Neuron (in vitro differentiated cells): Measurements from ENCODE around the gene PRODH.
"Not testable (repeated sequence)": the region's sequence is repeated elsewhere in the genome, so short reads cannot be mapped to it uniquely, and the experiment has no call there.

Experiments
- H2AFZ ChIP-seq: one replicate; pipeline ENCODE4 v1.6.1; 2013; ENCODE audit warnings: low read depth, mild to moderate bottlenecking, inconsistent platforms, low read length, moderate library complexity
- H3K27me3 ChIP-seq: one replicate; pipeline ENCODE4 v1.6.1; 2013; ENCODE audit warnings: low read length; ENCODE audit not compliant: insufficient read depth
- H3K36me3 ChIP-seq: one replicate; pipeline ENCODE4 v1.6.1; 2013; ENCODE audit warnings: low read length; ENCODE audit not compliant: insufficient read depth
- H3K4me1 ChIP-seq: one replicate; pipeline ENCODE4 v1.6.1; 2013; ENCODE audit warnings: low read length; ENCODE audit not compliant: insufficient read depth
- H3K4me3 ChIP-seq: 2 replicates; pipeline ENCODE4 v1.5.1; 2013; ENCODE audit warnings: mild to moderate bottlenecking, low read length, moderate library complexity
- H3K9me3 ChIP-seq: one replicate; pipeline ENCODE4 v1.6.1; 2013; ENCODE audit warnings: low read length

The PRODH gene

GRCh38 chr22:18964501-18965265, 28.6 kb upstream of the PRODH start:
- not testable (repeated sequence) for H3K4me3 ChIP-seq, H2AFZ ChIP-seq, H3K27me3 ChIP-seq, H3K36me3 ChIP-seq, H3K9me3 ChIP-seq
- peaks cover 16% of the 10 kb centered on the region for H3K4me1 ChIP-seq

GRCh38 chr22:18964051-18964450, 28.0 kb upstream of the PRODH start:
- not testable (repeated sequence) for H2AFZ ChIP-seq, H3K4me3 ChIP-seq, H3K9me3 ChIP-seq, H3K27me3 ChIP-seq, H3K36me3 ChIP-seq
- H3K4me1 ChIP-seq: peaks cover 15% of the 10 kb centered on the region

GRCh38 chr22:18962308-18962635, 26.2 kb upstream of the PRODH start:
- H3K27me3 ChIP-seq: no peaks in the 10 kb centered on the region
- no peaks in the 10 kb centered on the region for H3K9me3 ChIP-seq
- no peak overlapping the region for H2AFZ ChIP-seq
- H3K4me1 ChIP-seq: peaks cover 22% of the 10 kb centered on the region
- no peak overlapping the region for H3K4me3 ChIP-seq
- H3K36me3 ChIP-seq: no peaks in the 10 kb centered on the region

- H3K4me1 ChIP-seq: peaks cover 18% of the 10 kb centered on the region
- not testable (repeated sequence) for H3K4me3 ChIP-seq, H3K36me3 ChIP-seq, H3K9me3 ChIP-seq, H3K27me3 ChIP-seq, H2AFZ ChIP-seq
Observed at GRCh38 chr22:18961632-18962307, 25.7 kb upstream of the PRODH start.

- not testable (repeated sequence) for H2AFZ ChIP-seq, H3K36me3 ChIP-seq, H3K9me3 ChIP-seq, H3K27me3 ChIP-seq, H3K4me3 ChIP-seq
- peaks cover 18% of the 10 kb centered on the region for H3K4me1 ChIP-seq
Observed at GRCh38 chr22:18961201-18961600, 25.1 kb upstream of the PRODH start.

GRCh38 chr22:18960166-18960820, 24.2 kb upstream of the PRODH start:
- H3K9me3 ChIP-seq, H3K4me3 ChIP-seq, H3K27me3 ChIP-seq, H2AFZ ChIP-seq, H3K36me3 ChIP-seq: not testable (repeated sequence)
- peaks cover 18% of the 10 kb centered on the region for H3K4me1 ChIP-seq

- H2AFZ ChIP-seq, H3K4me3 ChIP-seq, H3K9me3 ChIP-seq, H3K36me3 ChIP-seq, H3K27me3 ChIP-seq: not testable (repeated sequence)
- peaks cover 18% of the 10 kb centered on the region for H3K4me1 ChIP-seq
Observed at GRCh38 chr22:18959741-18960140, 23.6 kb upstream of the PRODH start.

- not testable (repeated sequence) for H2AFZ ChIP-seq, H3K36me3 ChIP-seq, H3K4me3 ChIP-seq, H3K9me3 ChIP-seq, H3K27me3 ChIP-seq
- H3K4me1 ChIP-seq: peaks cover 18% of the 10 kb centered on the region
Observed at GRCh38 chr22:18959266-18959665, 23.2 kb upstream of the PRODH start.

- not testable (repeated sequence) for H3K9me3 ChIP-seq, H3K36me3 ChIP-seq, H3K4me3 ChIP-seq, H3K27me3 ChIP-seq
- Histone ChIP-seq H2AFZ (peak overlapping the region; percentile 26), H3K4me1 (peaks cover 18% of the 10 kb centered on the region)
Observed at GRCh38 chr22:18958738-18959137, 22.6 kb upstream of the PRODH start.

GRCh38 chr22:18958321-18958705, 22.2 kb upstream of the PRODH start:
- not testable (repeated sequence) for H3K4me3 ChIP-seq, H3K9me3 ChIP-seq, H3K27me3 ChIP-seq, H3K36me3 ChIP-seq
- Histone ChIP-seq H2AFZ (peak overlapping the region; percentile 26), H3K4me1 (peaks cover 18% of the 10 kb centered on the region)

- not testable (repeated sequence) for H3K4me3 ChIP-seq, H3K9me3 ChIP-seq, H3K27me3 ChIP-seq, H3K36me3 ChIP-seq
- H2AFZ ChIP-seq: peak overlapping the region; percentile 26
- H3K4me1 ChIP-seq: peaks cover 18% of the 10 kb centered on the region
Observed at GRCh38 chr22:18957621-18958320, 21.7 kb upstream of the PRODH start.

- peaks cover 18% of the 10 kb centered on the region for H3K4me1 ChIP-seq
- not testable (repeated sequence) for H3K4me3 ChIP-seq, H2AFZ ChIP-seq, H3K36me3 ChIP-seq, H3K9me3 ChIP-seq, H3K27me3 ChIP-seq
Observed at GRCh38 chr22:18956956-18957355, 20.9 kb upstream of the PRODH start.

GRCh38 chr22:18956121-18956895, 20.2 kb upstream of the PRODH start:
- not testable (repeated sequence) for H3K9me3 ChIP-seq, H3K4me3 ChIP-seq, H3K27me3 ChIP-seq, H2AFZ ChIP-seq, H3K36me3 ChIP-seq
- peaks cover 18% of the 10 kb centered on the region for H3K4me1 ChIP-seq
